ENCODE data around the gene THSD4. TPM values are rescaled to one million over a fixed set of nuclear protein-coding genes. Genes with fewer than 3 reads are reported as not detected.

THSD4 gene
- polyA plus RNA-seq, 1 donor from 2014 or later, result 0.46 TPM

- no peak for TF ChIP-seq RAD21 (conservative IDR thresholded peaks at IDR 0.05)
- TF ChIP-seq EZH2 (IDR thresholded peaks at IDR 0.05; ENCODE audit: borderline replicate concordance, insufficient read depth, low read length, poor library complexity, severe bottlenecking), result no peak
- TF ChIP-seq POLR2AphosphoS5 (IDR thresholded peaks at IDR 0.05), result no peak
- TF ChIP-seq EP300 (conservative IDR thresholded peaks at IDR 0.05; ENCODE audit: poor library complexity, severe bottlenecking), result no peak
- no peak for TF ChIP-seq SMC3 (conservative IDR thresholded peaks at IDR 0.05; ENCODE audit: poor library complexity)
- TF ChIP-seq TAF1 (IDR thresholded peaks at IDR 0.05; ENCODE audit: low read depth), result no peak
- TF ChIP-seq, protein P1, sequence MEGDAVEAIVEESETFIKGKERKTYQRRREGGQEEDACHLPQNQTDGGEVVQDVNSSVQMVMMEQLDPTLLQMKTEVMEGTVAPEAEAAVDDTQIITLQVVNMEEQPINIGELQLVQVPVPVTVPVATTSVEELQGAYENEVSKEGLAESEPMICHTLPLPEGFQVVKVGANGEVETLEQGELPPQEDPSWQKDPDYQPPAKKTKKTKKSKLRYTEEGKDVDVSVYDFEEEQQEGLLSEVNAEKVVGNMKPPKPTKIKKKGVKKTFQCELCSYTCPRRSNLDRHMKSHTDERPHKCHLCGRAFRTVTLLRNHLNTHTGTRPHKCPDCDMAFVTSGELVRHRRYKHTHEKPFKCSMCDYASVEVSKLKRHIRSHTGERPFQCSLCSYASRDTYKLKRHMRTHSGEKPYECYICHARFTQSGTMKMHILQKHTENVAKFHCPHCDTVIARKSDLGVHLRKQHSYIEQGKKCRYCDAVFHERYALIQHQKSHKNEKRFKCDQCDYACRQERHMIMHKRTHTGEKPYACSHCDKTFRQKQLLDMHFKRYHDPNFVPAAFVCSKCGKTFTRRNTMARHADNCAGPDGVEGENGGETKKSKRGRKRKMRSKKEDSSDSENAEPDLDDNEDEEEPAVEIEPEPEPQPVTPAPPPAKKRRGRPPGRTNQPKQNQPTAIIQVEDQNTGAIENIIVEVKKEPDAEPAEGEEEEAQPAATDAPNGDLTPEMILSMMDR (IDR thresholded peaks at IDR 0.05; ENCODE audit: poor library complexity, severe bottlenecking), result no peak
- TF ChIP-seq, protein P2, sequence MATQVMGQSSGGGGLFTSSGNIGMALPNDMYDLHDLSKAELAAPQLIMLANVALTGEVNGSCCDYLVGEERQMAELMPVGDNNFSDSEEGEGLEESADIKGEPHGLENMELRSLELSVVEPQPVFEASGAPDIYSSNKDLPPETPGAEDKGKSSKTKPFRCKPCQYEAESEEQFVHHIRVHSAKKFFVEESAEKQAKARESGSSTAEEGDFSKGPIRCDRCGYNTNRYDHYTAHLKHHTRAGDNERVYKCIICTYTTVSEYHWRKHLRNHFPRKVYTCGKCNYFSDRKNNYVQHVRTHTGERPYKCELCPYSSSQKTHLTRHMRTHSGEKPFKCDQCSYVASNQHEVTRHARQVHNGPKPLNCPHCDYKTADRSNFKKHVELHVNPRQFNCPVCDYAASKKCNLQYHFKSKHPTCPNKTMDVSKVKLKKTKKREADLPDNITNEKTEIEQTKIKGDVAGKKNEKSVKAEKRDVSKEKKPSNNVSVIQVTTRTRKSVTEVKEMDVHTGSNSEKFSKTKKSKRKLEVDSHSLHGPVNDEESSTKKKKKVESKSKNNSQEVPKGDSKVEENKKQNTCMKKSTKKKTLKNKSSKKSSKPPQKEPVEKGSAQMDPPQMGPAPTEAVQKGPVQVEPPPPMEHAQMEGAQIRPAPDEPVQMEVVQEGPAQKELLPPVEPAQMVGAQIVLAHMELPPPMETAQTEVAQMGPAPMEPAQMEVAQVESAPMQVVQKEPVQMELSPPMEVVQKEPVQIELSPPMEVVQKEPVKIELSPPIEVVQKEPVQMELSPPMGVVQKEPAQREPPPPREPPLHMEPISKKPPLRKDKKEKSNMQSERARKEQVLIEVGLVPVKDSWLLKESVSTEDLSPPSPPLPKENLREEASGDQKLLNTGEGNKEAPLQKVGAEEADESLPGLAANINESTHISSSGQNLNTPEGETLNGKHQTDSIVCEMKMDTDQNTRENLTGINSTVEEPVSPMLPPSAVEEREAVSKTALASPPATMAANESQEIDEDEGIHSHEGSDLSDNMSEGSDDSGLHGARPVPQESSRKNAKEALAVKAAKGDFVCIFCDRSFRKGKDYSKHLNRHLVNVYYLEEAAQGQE (IDR thresholded peaks at IDR 0.05; ENCODE audit: borderline replicate concordance), result no peak
- no peak for TF ChIP-seq MXI1 (conservative IDR thresholded peaks at IDR 0.05; ENCODE audit: poor library complexity, severe bottlenecking)
- Histone ChIP-seq H3K9ac (ENCODE audit: low read length) (no peak overlapping the region), H3K9me2 (ENCODE audit: insufficient read depth, low read length) (no peaks in the 10 kb centered on the region), H3K79me2 (replicated peaks; ENCODE audit: insufficient read depth, low read length) (no peaks in the 10 kb centered on the region), H3K27ac (ENCODE audit: low read length) (no peak overlapping the region), H3K27me3 (ENCODE audit: insufficient read depth, low read depth, low read length) (no peaks in the 10 kb centered on the region), H3K4me2 (ENCODE audit: low read length) (no peak overlapping the region), H4K20me1 (ENCODE audit: insufficient read depth) (no peaks in the 10 kb centered on the region), H3K9me3 (ENCODE audit: low read length) (no peaks in the 10 kb centered on the region), H3F3A (ENCODE audit: insufficient read depth, low read length, poor library complexity, severe bottlenecking) (no peaks in the 10 kb centered on the region), H3K4me3 (ENCODE audit: low read length) (no peak overlapping the region), H3K36me3 (ENCODE audit: insufficient read depth, low read length) (no peaks in the 10 kb centered on the region), H2AFZ (ENCODE audit: low read depth, low read length) (no peak overlapping the region)
Observed at GRCh38 chr15:71279757-71280141, 164.5 kb downstream of the THSD4 start.

GRCh38 chr15:71280206-71280605 lies 164.9 kb downstream of the THSD4 start:
- H4K20me1 ChIP-seq (ENCODE audit: insufficient read depth), result no peaks in the 10 kb centered on the region
- no peaks in the 10 kb centered on the region for H3K79me2 ChIP-seq (replicated peaks; ENCODE audit: insufficient read depth, low read length)
- H3K9ac ChIP-seq (ENCODE audit: low read length), result no peak overlapping the region
- H2AFZ ChIP-seq (ENCODE audit: low read depth, low read length), result no peak overlapping the region
- H3K4me2 ChIP-seq (ENCODE audit: low read length), result no peak overlapping the region
- H3K4me3 ChIP-seq (ENCODE audit: low read length), result no peak overlapping the region
- no peaks in the 10 kb centered on the region for H3K9me2 ChIP-seq (ENCODE audit: insufficient read depth, low read length)
- H3K9me3 ChIP-seq (ENCODE audit: low read length), result no peaks in the 10 kb centered on the region
- no peak overlapping the region for H3K27ac ChIP-seq (ENCODE audit: low read length)
- no peaks in the 10 kb centered on the region for H3K36me3 ChIP-seq (ENCODE audit: insufficient read depth, low read length)
- H3F3A ChIP-seq (ENCODE audit: insufficient read depth, low read length, poor library complexity, severe bottlenecking), result no peaks in the 10 kb centered on the region
- H3K27me3 ChIP-seq (ENCODE audit: insufficient read depth, low read depth, low read length), result no peaks in the 10 kb centered on the region
- no peak for TF ChIP-seq EZH2 (IDR thresholded peaks at IDR 0.05; ENCODE audit: borderline replicate concordance, insufficient read depth, low read length, poor library complexity, severe bottlenecking)

DNA sequence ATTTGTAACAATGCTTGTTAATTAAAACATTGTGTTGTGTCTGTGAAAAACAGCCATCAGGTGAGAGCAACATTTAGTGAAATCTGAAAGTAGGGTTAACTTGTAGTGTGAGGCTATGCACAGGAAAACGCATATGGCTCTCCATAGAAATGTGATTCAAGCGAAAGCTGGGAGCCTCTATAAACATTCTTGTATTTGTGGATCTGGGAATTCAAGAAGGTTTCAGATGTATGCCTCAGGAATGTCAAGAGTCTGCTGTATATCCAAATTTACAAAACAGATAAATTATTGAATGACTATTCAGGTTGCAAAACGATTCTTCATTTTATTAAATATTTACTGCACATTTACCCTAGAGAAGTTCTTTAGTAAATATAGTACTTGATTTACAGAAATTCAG lies 166.0 kb downstream of the THSD4 start:
- H3K79me2 ChIP-seq (replicated peaks; ENCODE audit: insufficient read depth, low read length), result no peaks in the 10 kb centered on the region
- no peaks in the 10 kb centered on the region for H3K9me2 ChIP-seq (ENCODE audit: insufficient read depth, low read length)
- H3K9me3 ChIP-seq (ENCODE audit: low read length), result no peaks in the 10 kb centered on the region
- H4K20me1 ChIP-seq (ENCODE audit: insufficient read depth), result no peaks in the 10 kb centered on the region
- H3K27me3 ChIP-seq (ENCODE audit: insufficient read depth, low read depth, low read length), result no peaks in the 10 kb centered on the region
- no peak overlapping the region for H3K4me2 ChIP-seq (ENCODE audit: low read length)
- H3K9ac ChIP-seq (ENCODE audit: low read length), result no peak overlapping the region
- no peaks in the 10 kb centered on the region for H3K36me3 ChIP-seq (ENCODE audit: insufficient read depth, low read length)
- no peaks in the 10 kb centered on the region for H3F3A ChIP-seq (ENCODE audit: insufficient read depth, low read length, poor library complexity, severe bottlenecking)
- no peak overlapping the region for H3K27ac ChIP-seq (ENCODE audit: low read length)
- no peak for TF ChIP-seq MXI1 (conservative IDR thresholded peaks at IDR 0.05; ENCODE audit: poor library complexity, severe bottlenecking)
- H3K4me3 ChIP-seq (ENCODE audit: low read length), result no peak overlapping the region
- no peak overlapping the region for H2AFZ ChIP-seq (ENCODE audit: low read depth, low read length)

Data from neural cell (in vitro differentiated cells).